SK-N-SH (cell line): Measurements from ENCODE around the gene BCL2L13. TPM values are rescaled to one million over a fixed set of nuclear protein-coding genes. Genes with fewer than 3 reads are reported as not detected.

ENCODE experiments used
- CTCF ChIA-PET: fragments of 300-600, 350-600 bp; formaldehyde crosslinking; extraction: SDS; loops from one replicate; lab custom pipeline; 2021; lab: Yijun Ruan, JAX
- POLR2A ChIA-PET: fragments of 350-600 bp; sonication (Branson Sonifier 250); formaldehyde crosslinking; extraction: SDS; loops from one replicate; lab custom pipeline; 2020; ENCODE audit warnings: antibody characterized with exemption, inconsistent platforms; lab: Yijun Ruan, JAX
- DNase-seq: peaks from one replicate; pipeline ENCODE4 v3.0.0; 2012
- H2AFZ ChIP-seq: fragments of 200-600 bp; sonication (generic); 2 replicates; pipeline ENCODE4 v1.8.1; 2016; ENCODE audit warnings: antibody characterized with exemption, mild to moderate bottlenecking, low read depth
- H3F3A ChIP-seq: fragments of 200-600 bp; sonication (generic); replicated peaks from 2 replicates; pipeline ENCODE3; 2016; ENCODE audit warnings: antibody characterized with exemption, mild to moderate bottlenecking; ENCODE audit not compliant: insufficient read depth
- H3K27ac ChIP-seq, 2 experiments: fragments of 200-500 bp in 1 of 2; fragments of 200-600 bp in 1 of 2; sonication (Bioruptor generic) in 1 of 2; sonication (generic), shearing (Covaris generic) in 1 of 2; 2 replicates each; pipeline versions ENCODE4 v1.5.1 to v1.6.1; 2014 to 2016; ENCODE audit warnings: low read depth in 2 of 2, inconsistent platforms in 1 of 2, low read length in 1 of 2, mild to moderate bottlenecking in 1 of 2, mixed read lengths in 1 of 2
- H3K27me3 ChIP-seq: fragments of 200-600 bp; sonication (generic), shearing (Covaris generic); 2 replicates; pipeline ENCODE4 v1.6.1; 2016; ENCODE audit warnings: mixed run types; ENCODE audit not compliant: insufficient read depth
- H3K36me3 ChIP-seq, 2 experiments: fragments of 200-500 bp in 1 of 2; fragments of 200-600 bp in 1 of 2; sonication (Bioruptor generic) in 1 of 2; sonication (generic) in 1 of 2; replicated peaks in 1 of 2; 2 replicates each; pipeline versions ENCODE3 to v1.5.1; 2014 to 2016; ENCODE audit warnings: low read length in 1 of 2, mild to moderate bottlenecking in 1 of 2; ENCODE audit not compliant: insufficient read depth in 2 of 2, control insufficient read depth in 1 of 2
- H3K4me1 ChIP-seq, 2 experiments: fragments of 200-500 bp in 1 of 2; fragments of 200-600 bp in 1 of 2; sonication (Bioruptor generic) in 1 of 2; sonication (generic), shearing (Covaris generic) in 1 of 2; 2 replicates each; pipeline versions ENCODE4 v1.5.1 to v1.6.1; 2014 to 2016; ENCODE audit warnings: low read depth in 1 of 2, low read length in 1 of 2, mixed run types in 1 of 2; ENCODE audit not compliant: insufficient read depth in 2 of 2, control insufficient read depth in 1 of 2
- H3K4me2 ChIP-seq: fragments of 200-600 bp; sonication (generic), shearing (Covaris generic); 2 replicates; pipeline ENCODE4 v1.6.1; 2017; ENCODE audit warnings: mixed run types
- H3K4me3 ChIP-seq, 2 experiments: fragments of 200-500 bp in 1 of 2; fragments of 200-600 bp in 1 of 2; sonication (Bioruptor generic) in 1 of 2; sonication (generic), shearing (Covaris generic) in 1 of 2; 2 replicates each; pipeline versions ENCODE4 v1.5.1 to v1.8.1; 2014 to 2016; ENCODE audit warnings: low read depth in 2 of 2, inconsistent platforms in 1 of 2, low read length in 1 of 2, mild to moderate bottlenecking in 1 of 2, mixed read lengths in 1 of 2, moderate library complexity in 1 of 2
- H3K79me2 ChIP-seq: fragments of 200-600 bp; sonication (generic); 2 replicates; pipeline ENCODE4 v1.8.1; 2017; ENCODE audit warnings: mild to moderate bottlenecking; ENCODE audit not compliant: insufficient read depth
- H3K9ac ChIP-seq: fragments of 200-600 bp; sonication (generic); 2 replicates; pipeline ENCODE4 v1.6.1; 2017; ENCODE audit warnings: mixed run types
- H3K9me2 ChIP-seq: fragments of 200-600 bp; sonication (generic); 2 replicates; pipeline ENCODE4 v1.6.1; 2017; ENCODE audit warnings: mixed run types
- H3K9me3 ChIP-seq: fragments of 200-600 bp; sonication (generic); 2 replicates; pipeline ENCODE4 v1.6.1; 2017; ENCODE audit warnings: mixed run types, mild to moderate bottlenecking, moderate library complexity
- H4K20me1 ChIP-seq: fragments of 200-600 bp; sonication (generic); 2 replicates; pipeline ENCODE4 v1.6.1; 2017; ENCODE audit warnings: mild to moderate bottlenecking, mixed run types; ENCODE audit not compliant: insufficient read depth
- EZH2phosphoT487 ChIP-seq: fragments of 200-600 bp; sonication (generic); IDR thresholded peaks from 2 replicates; pipeline ENCODE4 v1.6.1; 2017; ENCODE audit warnings: low read depth, mixed run types, mild to moderate bottlenecking, antibody characterized with exemption, moderate library complexity, borderline replicate concordance
- FOXM1 ChIP-seq: IDR thresholded peaks from 2 replicates; pipeline ENCODE4 v1.4.0; 2012; ENCODE audit warnings: low read depth, mild to moderate bottlenecking
- MXI1 ChIP-seq: IDR thresholded peaks from 2 replicates; pipeline ENCODE4 v1.6.1; 2012; ENCODE audit warnings: mild to moderate bottlenecking, low read depth, low read length, improper control_type of control experiment
- RAD21 ChIP-seq: IDR thresholded peaks from 2 replicates; pipeline ENCODE4 v1.6.1; 2012; ENCODE audit warnings: mild to moderate bottlenecking, low read length
- RXRA ChIP-seq: IDR thresholded peaks from 2 replicates; pipeline ENCODE4 v1.4.0; 2012; ENCODE audit warnings: low read depth, mild to moderate bottlenecking, borderline replicate concordance
- SMC3 ChIP-seq: IDR thresholded peaks from 2 replicates; pipeline ENCODE4 v1.6.1; 2012; ENCODE audit warnings: low read depth, low read length, improper control_type of control experiment
- TAF1 ChIP-seq: IDR thresholded peaks from 2 replicates; pipeline ENCODE4 v1.6.1; 2012; ENCODE audit warnings: low read depth, mild to moderate bottlenecking, low read length, moderate library complexity, borderline replicate concordance
- YY1 ChIP-seq: IDR thresholded peaks from 2 replicates; pipeline ENCODE4 v1.4.0; 2012; ENCODE audit warnings: low read depth, mild to moderate bottlenecking
- WGBS: methylation state at CpG from one replicate; pipeline ENCODE4 v1.1.6; 2017; ENCODE audit warnings: low lambda C conversion rate; 5-methylcytosine and 5-hydroxymethylcytosine counted together
- polyA plus RNA-seq, 3 experiments: library from polyadenylated mRNA; depleted of rRNA; stranded (reverse); fragments of >200 nt; gene quantifications; 2 replicates each; pipeline ENCODE4 v1.2.3, GENCODE V29; 2012
- TF ChIP-seq, protein P1 (sequence below): IDR thresholded peaks from 2 replicates; pipeline ENCODE4; 2012
- TF ChIP-seq, protein P2 (sequence below): IDR thresholded peaks from 2 replicates; pipeline ENCODE4 v1.4.0; 2012; ENCODE audit warnings: low read depth
- TF ChIP-seq, protein P3 (sequence below): fragments of 150-350 bp; IDR thresholded peaks from 2 replicates; pipeline ENCODE4 v1.6.1; 2016; ENCODE audit warnings: mild to moderate bottlenecking, low read depth, low read length
- TF ChIP-seq, protein P4 (sequence below): IDR thresholded peaks from 2 replicates; pipeline ENCODE4 v1.4.0; 2012; ENCODE audit warnings: low read depth, borderline replicate concordance
- TF ChIP-seq, protein P5 (sequence below): fragments of 200-600 bp; sonication (generic); IDR thresholded peaks from 2 replicates; pipeline ENCODE4 v1.6.1; 2017; ENCODE audit warnings: antibody characterized with exemption, mild to moderate bottlenecking, moderate library complexity

The BCL2L13 gene
- polyA plus RNA-seq, 1 of the 3 experiments (the other 2 are of a cell fraction): 37.1 TPM

DNA sequence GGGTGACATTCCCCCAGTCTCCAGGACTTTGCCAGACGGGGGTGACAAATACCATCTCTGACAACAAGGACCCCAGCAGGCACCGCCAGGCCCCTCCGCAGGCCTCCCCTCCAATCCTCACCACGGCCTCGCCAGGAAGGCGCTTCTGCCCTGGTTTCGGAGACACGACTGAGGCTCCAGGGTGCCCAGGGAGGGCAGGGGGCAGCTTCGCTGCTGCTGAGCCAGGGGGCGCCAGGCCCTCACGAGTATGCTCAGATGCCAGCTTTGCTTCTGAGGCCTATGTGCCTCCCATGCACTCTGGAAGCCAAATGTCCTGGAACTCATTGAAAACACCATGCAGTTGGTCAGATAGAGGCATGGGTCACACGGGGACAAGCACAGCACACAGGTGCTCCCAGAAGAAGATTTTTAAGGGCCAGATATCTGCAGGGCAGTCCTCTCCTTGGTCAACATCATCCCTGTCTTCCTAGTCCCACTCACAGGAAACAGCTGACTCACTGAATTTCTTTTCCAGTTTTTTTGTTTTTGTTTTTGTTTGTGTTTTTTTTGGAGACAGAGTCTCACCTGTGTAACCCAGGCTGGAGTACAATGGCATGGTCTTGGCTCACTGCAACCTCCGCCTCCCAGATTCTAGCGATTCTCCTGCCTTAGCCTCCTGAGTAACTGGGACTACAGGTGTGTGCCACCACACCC, 115.8 kb downstream of the BCL2L13 start:
- no peak for DNase-seq

DNA sequence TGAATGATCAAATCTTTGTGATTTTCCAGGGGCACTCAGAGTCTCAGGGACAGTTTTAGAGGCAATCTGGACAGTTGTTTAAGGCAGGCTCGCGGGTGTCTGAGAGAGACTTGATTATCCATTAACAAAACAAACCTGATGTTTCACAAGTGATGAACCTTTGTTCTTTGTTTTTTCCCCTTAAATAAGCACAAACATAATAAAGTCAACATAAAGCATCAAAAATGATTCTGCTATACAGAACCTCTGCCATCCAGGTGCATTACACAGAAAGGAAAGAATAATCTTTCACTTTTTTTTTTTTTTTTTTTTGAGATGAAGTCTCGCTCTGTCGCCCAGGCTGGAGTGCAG, 122.6 kb downstream of the BCL2L13 start:
- Histone ChIP-seq H2AFZ (no peak overlapping the region), H3K9me2 (no peaks in the 10 kb centered on the region), H3K79me2 (peaks cover 68% of the 10 kb centered on the region), H3K36me3 (no peaks in the 10 kb centered on the region), H4K20me1 (peaks cover 9% of the 10 kb centered on the region; the same call in 1 of the 2 replicates), H3K4me2 (no peak overlapping the region), H3K9ac (no peak overlapping the region), H3K27ac (no peak overlapping the region), H3K4me1 (peaks cover 0 to 11% of the 10 kb centered on the region in 2 experiments; a peak in 1 of 4 replicates), H3F3A (no peaks in the 10 kb centered on the region), H3K27me3 (no peaks in the 10 kb centered on the region), H3K4me3 (no peak overlapping the region), H3K9me3 (no peaks in the 10 kb centered on the region)
- CTCF ChIA-PET: interaction anchor here (0.8 kb wide), 1 partner anchor 11 kb away, joined by 3 read pairs; no protein-coding TSS in a partner anchor
- WGBS: 84% methylated on average over 4 of the region's 4 CpGs
- no peak for DNase-seq
- POLR2A ChIA-PET: interaction anchor here (0.5 kb wide), 1 partner anchor 164 kb away, joined by 3 read pairs; no protein-coding TSS in a partner anchor
- TF ChIP-seq SMC3 (no peak), FOXM1 (no peak), RAD21 (no peak), TAF1 (no peak), EZH2phosphoT487 (no peak), RXRA (no peak)
- TF ChIP-seq, protein P1, sequence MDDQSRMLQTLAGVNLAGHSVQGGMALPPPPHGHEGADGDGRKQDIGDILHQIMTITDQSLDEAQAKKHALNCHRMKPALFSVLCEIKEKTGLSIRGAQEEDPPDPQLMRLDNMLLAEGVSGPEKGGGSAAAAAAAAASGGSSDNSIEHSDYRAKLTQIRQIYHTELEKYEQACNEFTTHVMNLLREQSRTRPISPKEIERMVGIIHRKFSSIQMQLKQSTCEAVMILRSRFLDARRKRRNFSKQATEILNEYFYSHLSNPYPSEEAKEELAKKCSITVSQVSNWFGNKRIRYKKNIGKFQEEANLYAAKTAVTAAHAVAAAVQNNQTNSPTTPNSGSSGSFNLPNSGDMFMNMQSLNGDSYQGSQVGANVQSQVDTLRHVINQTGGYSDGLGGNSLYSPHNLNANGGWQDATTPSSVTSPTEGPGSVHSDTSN: no peak
- TF ChIP-seq, protein P2, sequence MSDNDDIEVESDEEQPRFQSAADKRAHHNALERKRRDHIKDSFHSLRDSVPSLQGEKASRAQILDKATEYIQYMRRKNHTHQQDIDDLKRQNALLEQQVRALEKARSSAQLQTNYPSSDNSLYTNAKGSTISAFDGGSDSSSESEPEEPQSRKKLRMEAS: no peak
- TF ChIP-seq, protein P3, sequence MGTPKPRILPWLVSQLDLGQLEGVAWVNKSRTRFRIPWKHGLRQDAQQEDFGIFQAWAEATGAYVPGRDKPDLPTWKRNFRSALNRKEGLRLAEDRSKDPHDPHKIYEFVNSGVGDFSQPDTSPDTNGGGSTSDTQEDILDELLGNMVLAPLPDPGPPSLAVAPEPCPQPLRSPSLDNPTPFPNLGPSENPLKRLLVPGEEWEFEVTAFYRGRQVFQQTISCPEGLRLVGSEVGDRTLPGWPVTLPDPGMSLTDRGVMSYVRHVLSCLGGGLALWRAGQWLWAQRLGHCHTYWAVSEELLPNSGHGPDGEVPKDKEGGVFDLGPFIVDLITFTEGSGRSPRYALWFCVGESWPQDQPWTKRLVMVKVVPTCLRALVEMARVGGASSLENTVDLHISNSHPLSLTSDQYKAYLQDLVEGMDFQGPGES: no peak

More for the DNA sequence above, 115.8 kb downstream of the BCL2L13 start:
- ChIA-PET POLR2A (no interaction called here), CTCF (interaction anchor here (0.9 to 1.3 kb wide), 3 partner anchors 12 to 130 kb away, joined by 3 to 4 read pairs (median 3); no protein-coding TSS in a partner anchor)
- TF ChIP-seq YY1 (no peak), RAD21 (peak; percentile 43), MXI1 (no peak)
- TF ChIP-seq, protein P4, sequence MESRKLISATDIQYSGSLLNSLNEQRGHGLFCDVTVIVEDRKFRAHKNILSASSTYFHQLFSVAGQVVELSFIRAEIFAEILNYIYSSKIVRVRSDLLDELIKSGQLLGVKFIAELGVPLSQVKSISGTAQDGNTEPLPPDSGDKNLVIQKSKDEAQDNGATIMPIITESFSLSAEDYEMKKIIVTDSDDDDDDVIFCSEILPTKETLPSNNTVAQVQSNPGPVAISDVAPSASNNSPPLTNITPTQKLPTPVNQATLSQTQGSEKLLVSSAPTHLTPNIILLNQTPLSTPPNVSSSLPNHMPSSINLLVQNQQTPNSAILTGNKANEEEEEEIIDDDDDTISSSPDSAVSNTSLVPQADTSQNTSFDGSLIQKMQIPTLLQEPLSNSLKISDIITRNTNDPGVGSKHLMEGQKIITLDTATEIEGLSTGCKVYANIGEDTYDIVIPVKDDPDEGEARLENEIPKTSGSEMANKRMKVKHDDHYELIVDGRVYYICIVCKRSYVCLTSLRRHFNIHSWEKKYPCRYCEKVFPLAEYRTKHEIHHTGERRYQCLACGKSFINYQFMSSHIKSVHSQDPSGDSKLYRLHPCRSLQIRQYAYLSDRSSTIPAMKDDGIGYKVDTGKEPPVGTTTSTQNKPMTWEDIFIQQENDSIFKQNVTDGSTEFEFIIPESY: no peak
- TF ChIP-seq, protein P5, sequence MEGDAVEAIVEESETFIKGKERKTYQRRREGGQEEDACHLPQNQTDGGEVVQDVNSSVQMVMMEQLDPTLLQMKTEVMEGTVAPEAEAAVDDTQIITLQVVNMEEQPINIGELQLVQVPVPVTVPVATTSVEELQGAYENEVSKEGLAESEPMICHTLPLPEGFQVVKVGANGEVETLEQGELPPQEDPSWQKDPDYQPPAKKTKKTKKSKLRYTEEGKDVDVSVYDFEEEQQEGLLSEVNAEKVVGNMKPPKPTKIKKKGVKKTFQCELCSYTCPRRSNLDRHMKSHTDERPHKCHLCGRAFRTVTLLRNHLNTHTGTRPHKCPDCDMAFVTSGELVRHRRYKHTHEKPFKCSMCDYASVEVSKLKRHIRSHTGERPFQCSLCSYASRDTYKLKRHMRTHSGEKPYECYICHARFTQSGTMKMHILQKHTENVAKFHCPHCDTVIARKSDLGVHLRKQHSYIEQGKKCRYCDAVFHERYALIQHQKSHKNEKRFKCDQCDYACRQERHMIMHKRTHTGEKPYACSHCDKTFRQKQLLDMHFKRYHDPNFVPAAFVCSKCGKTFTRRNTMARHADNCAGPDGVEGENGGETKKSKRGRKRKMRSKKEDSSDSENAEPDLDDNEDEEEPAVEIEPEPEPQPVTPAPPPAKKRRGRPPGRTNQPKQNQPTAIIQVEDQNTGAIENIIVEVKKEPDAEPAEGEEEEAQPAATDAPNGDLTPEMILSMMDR: peak; percentile 27; the same call in 1 of the 2 replicates
- no peak overlapping the region for H3K4me2 ChIP-seq
- H3K9ac ChIP-seq: no peak overlapping the region
- no peaks in the 10 kb centered on the region for H3K36me3 ChIP-seq
- H2AFZ ChIP-seq: no peak overlapping the region
- H3K79me2 ChIP-seq: peaks cover 31% of the 10 kb centered on the region
- WGBS: 94% methylated on average over 4 of the region's 14 CpGs
- no peaks in the 10 kb centered on the region for H3K27me3 ChIP-seq
- no peak overlapping the region for H3K27ac ChIP-seq
- H3K9me2 ChIP-seq: no peaks in the 10 kb centered on the region
- H3F3A ChIP-seq: no peaks in the 10 kb centered on the region
- H3K4me3 ChIP-seq: no peak overlapping the region
- no peaks in the 10 kb centered on the region for H3K4me1 ChIP-seq
- no peaks in the 10 kb centered on the region for H3K9me3 ChIP-seq
- no peaks in the 10 kb centered on the region for H4K20me1 ChIP-seq
